GM12875 (cell line): ENCODE measurements around the gene UBR7.
"Not testable (repeated sequence)": the region's sequence is repeated elsewhere in the genome, so short reads cannot be mapped to it uniquely, and the experiment has no call there.

Source experiments
- H3K4me3 ChIP-seq: one replicate; pipeline ENCODE4 v1.5.1; 2011; ENCODE audit warnings: low read depth, low read length, control low read depth
- TF ChIP-seq, protein P1 (sequence below): IDR thresholded peaks from 2 replicates; pipeline ENCODE4 v1.5.1; 2011; ENCODE audit warnings: low read depth, mild to moderate bottlenecking, control low read depth, inconsistent platforms, low read length, moderate library complexity, borderline replicate concordance; ENCODE audit not compliant: insufficient read depth

UBR7 gene

DNA sequence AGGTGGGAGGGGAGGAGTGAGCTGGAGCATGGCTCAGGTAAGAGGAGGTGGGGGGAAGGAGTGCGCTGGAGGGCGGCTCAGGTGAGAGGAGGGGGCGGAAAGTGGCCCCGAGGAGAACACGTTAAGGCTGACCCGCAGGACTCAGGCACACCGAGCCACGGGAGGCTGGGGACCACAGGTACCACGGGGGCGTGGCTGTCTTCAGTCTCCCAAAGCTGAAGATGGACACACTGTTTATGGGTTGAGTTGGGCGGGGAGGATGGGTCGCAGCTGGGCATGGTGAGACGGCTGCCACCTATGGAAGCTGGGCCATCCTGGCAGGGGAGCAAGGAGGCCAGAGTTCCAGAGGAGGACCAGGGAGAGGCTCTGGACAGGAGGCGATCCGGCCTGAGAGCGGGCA is 23.5 kb downstream of the UBR7 start:
- H3K4me3 ChIP-seq, result no peak overlapping the region
- TF ChIP-seq, protein P1, sequence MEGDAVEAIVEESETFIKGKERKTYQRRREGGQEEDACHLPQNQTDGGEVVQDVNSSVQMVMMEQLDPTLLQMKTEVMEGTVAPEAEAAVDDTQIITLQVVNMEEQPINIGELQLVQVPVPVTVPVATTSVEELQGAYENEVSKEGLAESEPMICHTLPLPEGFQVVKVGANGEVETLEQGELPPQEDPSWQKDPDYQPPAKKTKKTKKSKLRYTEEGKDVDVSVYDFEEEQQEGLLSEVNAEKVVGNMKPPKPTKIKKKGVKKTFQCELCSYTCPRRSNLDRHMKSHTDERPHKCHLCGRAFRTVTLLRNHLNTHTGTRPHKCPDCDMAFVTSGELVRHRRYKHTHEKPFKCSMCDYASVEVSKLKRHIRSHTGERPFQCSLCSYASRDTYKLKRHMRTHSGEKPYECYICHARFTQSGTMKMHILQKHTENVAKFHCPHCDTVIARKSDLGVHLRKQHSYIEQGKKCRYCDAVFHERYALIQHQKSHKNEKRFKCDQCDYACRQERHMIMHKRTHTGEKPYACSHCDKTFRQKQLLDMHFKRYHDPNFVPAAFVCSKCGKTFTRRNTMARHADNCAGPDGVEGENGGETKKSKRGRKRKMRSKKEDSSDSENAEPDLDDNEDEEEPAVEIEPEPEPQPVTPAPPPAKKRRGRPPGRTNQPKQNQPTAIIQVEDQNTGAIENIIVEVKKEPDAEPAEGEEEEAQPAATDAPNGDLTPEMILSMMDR, result no peak

DNA sequence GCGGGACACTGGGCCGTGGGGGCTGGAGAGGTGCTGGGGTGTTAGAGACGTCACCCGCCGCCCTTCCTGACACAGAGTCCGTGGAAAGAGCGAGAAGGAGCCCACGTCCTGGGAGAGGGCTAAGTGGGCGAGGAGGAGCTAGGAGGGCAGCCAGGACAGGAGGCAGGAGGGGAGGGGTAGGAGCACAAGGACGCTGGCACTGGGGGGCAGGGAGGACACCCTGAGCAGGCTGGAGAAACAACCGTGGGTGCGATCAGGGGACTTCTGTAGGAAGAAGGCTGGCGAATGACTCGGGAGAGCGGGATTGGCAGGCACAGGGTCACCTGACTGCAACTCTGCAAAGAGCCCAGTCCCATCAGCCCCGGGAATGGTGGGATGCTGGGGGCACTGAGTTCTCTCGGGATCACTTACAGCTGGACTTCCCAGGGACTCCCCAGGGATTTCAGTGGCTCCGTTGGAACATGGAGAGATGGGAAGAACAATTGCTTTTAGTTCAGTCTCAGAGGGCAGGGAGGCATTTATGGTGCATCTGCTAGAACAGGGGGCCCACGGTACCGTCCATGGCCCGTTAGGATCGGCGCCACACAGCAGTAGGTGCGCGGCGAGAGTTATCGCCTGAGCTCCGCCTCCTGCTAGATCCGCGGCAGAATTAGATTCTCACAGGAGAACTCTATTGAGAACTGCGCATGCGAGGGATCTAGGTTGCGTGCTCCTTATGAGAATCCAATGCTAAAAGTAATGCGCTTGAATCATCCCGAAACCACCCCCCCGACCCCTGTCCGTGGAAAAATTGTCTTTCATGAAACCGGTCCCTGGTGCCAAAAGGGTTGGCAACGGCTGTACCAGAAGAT is 24.3 kb downstream of the UBR7 start:
- peak overlapping the region; percentile 18 for H3K4me3 ChIP-seq
- TF ChIP-seq, protein P1, result no peak

DNA sequence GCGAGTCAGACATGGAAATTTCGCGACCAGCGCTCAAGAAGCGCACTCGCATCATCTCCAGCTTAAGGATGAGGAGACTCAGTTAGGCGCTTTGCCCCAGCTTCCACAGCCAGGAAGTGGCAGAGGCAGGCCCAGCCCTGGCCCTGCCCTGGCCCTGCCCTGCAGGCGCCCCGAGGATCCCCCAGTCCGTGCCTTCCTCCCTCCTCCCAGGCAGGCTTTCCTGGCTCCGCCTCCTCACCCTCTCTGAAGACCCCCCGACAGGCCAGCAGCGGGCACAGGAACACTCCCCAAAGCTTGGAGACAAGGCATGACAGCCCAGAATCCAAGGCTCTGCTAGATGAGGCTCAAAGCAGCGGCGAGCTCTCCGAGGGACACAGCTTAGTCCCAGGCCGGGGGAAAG is 25.1 kb downstream of the UBR7 start:
- H3K4me3 ChIP-seq, result no peak overlapping the region
- TF ChIP-seq, protein P1, result no peak

DNA sequence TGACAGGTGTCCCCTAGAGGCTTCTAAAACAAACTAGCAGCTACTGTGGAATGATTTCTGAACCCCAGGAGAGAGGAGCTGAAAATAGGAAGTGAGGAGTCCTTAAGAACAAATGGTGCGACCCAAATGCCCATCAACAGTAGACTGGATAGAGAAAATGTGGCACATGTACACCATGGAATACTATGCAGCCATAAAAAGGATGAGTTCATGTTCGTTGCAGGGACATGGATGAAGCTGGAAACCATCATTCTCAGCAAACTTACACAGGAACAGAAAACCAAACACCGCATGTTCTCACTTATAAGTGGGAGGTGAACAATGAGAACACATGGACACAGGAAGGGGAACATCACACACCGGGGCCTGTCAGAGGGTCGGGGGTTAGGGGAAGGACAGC is 26.0 kb downstream of the UBR7 start:
- H3K4me3 ChIP-seq, result not testable (repeated sequence)

DNA sequence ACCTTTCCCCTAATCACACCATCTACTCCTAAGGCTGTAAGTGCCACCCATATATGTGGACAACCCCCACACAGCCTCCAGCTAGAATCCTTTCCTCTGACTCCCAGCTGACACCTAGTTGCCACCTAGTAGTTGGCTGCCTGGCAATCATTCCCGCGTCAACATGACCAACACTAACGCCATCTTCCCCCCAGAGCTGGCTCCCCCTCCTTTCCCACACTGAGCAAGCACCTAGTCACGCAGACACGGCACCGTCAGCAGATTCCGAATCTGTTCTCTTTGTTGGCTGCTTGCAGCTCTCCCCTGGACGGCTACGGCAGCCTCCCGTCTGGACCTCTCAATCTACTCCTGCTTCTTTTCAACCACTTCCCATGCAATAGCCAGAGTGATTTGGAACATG is 27.7 kb downstream of the UBR7 start:
- H3K4me3 ChIP-seq, result no peak overlapping the region
- TF ChIP-seq, protein P1, result no peak

DNA sequence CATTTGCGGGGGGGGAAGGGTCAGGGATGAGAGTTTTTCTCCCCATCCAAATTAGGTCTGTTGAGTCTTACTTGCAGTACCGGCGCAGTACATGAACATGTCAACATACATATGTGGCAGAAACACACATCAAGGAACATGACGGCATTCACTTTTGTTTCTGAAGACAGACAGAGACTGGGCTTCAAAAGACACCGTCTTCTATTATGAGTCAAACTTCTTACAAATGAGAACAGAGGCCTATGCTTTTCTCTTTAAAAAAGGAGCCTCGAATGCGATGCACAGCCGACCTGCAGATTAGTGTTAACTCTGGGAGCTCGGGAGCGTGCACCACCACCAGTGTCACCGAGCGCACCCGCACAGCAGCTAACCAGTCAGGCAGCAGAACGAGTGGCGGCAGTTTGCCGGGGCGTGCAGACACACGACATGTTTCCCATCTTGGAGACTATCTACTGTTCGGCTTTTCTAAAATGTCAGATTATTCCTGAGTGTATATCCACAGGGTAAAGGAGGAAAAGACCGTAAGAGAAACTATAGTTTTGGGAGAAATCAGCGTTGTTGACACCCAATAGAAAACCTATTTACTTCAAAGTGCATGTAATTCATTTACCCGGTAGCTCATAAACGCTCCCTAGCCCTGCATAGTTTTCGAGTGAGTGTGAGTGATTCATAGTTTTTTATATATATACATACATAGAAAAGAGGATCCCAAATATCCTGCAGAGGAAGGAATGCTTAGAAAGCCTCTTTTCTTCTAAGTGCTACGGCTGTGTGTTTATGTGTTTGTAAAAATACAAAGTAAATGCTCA is 33.0 kb downstream of the UBR7 start:
- TF ChIP-seq, protein P1, result no peak
- H3K4me3 ChIP-seq, result no peak overlapping the region

DNA sequence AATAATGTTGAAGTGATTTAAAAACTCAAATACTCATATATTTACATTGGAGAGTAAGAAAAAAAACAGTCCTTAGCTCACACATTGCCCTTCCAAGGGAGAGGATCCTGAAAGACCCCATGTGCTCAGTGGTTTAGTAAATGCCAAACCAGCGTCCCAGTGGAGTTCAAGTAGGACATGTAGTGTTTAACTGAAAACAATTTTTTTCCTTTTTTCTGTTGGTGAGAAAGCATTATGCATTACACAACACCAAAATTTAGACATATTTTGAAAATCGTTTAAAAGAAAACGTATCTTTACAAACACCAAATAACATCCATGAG is 33.6 kb downstream of the UBR7 start:
- no peak overlapping the region for H3K4me3 ChIP-seq
- TF ChIP-seq, protein P1, result no peak
